Stimulated activated CD8-positive, alpha-beta memory T cell treated with anti-CD3 and anti-CD28 coated beads, Interleukin-15, amount 100 ng/mL, for 48 hours (primary cell): ENCODE measurements around the gene ILK.

ENCODE experiments used
- DNase-seq, 2 donors: peaks; one replicate each; pipeline ENCODE4 v3.0.0-alpha.2; 2020; ENCODE audit warnings: low read depth in 2 of 2

Gene ILK

DNA sequence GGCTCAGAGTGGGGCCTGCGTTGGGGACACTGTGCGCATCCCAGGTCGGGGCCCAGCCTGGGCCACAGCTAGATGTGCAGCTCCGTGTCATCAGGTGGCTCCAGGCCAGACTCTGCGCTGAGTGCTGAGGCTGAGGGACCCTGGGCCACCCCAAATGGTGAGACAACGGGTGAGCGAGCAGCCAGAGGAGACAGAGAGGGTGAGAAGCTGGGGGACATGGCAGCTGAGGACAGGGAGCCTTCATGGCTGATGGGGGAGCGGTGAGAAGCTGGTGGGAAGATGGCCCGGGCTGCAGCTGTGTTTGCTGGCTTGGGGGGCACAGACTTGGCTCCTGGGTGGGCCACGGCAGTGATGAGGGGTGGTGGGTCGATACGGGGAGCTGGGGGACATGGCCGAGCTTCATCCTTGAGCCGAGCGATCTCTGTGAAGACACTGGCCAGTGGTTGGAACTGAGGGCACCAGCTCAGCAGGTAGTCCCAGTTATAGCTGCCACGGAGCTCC, 18.2 kb downstream of the ILK start:
- DNase-seq: no peak

DNA sequence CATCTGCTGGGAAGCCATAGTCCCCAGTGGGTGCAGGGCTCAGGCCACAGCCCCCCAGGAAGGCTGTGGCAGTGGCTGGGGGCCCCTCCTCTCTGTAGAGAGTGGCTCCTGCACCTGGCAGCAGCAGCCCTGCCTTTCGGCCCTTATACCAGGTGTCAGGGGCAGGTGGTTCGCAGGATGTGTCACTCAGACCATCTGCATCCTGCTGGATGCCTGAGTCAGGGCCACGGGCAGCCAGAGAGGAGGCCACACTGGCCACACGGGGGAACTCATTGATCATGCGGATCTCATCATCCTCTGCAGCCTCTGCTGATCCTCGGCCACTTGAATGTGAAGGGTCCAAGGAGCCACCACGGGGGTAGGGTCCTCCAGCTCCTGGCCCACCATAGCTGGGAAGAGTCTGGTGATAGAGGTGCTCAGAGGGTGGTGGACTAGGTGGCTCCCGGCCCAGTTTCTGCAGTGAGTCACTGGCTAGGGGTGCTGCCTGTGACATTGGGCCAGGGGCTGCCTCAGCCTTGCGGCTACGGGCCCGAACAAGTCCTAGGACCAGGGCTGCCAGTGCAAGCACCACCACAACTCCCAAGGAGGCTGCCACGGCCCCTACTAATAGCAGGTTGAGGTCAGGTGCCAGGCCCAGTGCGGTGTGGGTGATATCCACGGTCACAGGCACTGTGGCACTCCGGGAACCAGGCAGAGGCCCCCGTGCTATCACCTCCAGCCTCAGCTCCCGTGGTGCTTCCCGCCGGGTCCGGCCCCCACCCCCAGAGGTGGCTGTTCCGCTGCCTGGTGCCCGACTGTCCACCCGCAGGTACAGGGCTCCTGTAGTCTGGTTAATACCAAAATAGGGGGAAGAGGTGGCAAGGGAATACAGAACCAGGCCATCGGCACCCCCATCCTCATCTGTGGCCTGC, 18.9 kb downstream of the ILK start:
- DNase-seq: no peak

DNA sequence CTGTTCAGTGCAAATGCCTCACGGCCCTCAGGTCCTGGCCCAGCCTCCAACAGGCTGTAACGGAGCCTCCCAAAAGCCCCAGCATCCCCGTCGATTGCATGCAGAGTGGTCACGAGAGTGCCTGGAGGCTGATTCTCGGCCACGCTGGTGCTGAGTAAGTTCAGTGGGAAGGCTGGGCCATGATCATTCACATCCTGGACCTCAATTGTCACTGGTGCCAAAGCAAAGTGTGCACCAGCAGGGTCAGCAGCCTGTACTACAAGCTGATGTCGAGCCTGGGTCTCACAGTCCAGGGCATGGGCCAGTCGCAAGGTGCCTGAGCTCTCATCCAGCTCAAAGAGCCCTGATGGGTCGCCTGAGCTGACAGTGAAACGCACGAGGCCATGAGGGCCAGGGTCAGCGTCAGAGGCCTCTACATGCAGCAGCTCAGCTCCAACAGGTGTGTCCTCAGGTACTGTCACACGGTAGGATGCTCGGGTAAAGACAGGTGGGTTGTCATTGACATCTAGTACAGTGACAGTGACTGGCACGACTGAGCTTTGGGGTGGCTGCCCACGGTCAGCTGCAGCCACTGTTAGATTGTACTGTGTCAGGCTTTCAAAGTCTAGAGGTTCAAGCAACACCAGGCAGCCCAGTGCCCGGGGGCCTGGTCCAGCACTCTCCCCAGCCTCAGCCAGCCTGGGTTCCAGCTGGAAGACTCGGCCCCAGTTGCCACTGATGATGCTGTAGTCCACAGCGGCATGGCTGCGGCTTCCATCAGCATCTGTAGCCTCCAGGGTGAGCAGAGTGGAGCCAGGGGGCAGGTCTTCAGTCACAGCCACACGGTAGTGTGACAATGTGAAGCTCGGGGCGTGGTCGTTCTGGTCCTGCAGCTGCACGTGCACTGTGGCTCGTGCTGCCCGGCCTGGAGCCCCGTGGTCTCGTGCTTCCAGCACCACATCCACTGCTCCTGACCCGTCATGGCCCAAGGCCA, 20.1 kb downstream of the ILK start:
- DNase-seq: no peak

DNA sequence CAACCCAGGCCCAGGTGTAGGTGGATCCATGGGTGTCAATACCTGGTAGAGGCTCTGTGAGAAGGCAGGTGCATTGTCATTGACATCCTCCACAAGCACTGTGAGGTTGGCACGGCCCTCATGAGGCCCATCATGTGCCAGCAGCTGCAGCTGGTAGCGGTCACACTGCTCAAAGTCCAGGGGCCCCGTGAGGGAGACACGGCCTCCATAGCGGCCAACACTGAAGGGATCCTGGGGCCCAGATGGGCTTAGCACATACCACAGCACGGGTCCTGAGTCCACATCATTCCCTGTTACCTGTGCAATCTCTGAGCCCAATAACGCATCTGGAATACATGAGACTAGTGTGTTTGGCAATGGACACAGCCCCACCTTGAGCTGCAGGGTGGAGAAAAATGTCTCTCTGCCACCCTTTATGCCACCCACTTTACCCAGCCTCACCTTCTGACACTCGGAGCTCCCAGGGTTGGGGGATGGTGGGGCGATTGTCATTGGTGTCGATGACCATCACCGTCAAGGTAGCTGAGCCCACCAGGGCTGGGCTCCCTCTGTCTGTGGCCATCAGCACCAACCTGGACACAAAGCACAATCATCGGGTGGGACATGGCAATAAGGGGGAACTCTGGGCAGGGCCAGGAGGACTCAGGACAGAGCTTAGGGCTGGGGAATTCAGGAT, 21.7 kb downstream of the ILK start:
- no peak for DNase-seq

DNA sequence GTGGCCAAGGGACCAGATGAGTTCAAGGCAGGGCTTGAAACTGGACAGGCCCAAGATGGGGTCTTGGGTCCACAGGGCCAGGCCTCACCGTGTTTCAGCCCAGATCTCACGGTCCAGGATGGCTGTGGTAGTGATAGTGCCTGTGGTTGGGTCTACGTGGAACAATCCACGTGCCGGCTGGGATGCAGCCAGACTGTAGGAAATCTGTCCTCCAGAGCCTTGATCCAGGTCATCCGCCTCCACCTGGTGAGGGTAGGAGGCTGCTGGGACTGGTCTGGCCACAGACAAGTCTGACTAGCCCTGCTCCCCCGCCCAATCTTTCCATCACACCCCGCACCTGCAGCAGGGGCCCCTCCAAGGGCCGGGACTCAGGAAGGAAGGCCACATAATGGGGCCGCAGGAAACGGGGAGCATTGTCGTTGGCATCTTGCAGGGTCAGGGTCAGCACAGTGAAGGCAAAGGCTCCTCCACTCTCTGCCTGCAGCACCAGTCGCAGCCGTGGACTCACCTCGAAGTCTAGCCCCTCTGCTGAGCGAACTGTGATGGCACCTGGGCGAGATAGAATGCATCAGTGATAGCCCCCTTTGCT, 22.4 kb downstream of the ILK start:
- no peak for DNase-seq

DNA sequence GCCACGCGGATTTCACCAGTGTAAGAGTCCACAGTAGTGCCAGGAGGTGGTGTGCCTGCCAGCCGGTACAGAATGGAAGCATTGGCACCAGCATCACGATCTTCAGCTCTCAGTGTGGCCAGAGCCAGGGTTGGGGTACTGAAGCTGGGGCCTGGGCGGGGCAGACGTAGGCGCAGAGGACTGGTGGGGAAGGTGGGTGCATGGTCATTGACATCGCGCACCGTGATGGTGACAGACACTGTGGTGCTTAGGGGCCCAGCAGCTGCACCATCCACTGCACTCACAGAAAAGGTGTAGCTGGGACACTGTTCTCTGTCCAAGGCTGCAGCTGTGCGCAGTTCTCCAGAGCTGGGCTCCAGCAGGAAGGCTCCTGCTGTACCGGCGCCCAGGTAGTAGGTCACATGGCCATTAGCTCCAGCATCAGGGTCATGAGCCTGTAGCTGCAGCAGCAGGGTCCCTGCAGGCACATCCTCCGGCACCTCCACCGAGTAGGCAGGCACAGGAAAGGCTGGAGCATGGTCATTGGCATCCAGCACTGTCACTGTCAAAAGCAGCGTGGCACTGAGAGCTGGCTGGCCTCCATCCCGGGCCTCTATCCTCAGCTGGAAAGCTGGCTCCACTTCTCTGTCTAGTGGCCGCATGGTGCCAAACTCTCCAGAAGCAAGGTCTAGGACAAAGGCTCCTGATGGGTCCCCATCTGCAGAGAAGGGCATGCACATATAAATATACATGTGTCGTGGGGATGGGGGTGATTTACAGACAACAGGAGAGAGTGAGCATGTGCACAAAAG, 23.6 kb downstream of the ILK start:
- DNase-seq: no peak

DNA sequence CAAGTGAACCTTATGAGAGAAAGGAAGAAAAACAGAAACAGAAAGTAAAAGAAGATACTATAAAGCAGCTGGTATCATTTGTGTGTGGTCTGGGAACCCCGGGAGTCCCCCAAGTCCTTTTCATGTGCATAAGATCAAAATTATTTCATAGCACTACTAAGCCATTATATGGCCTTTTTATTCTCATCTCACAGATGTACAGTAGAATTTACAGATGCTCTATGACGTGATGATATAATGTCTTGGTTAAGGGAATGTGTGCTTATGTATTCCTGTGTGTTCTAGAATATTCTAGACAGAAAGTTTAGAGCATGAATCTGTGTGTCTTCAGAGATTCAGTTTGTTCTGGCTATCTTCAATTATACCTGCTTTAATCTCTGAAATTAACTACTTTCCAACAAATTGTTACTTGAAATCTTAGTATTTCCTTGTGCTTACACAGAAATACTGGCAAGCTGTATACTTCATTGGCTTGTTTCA, 24.2 kb downstream of the ILK start:
- DNase-seq: no peak

DNA sequence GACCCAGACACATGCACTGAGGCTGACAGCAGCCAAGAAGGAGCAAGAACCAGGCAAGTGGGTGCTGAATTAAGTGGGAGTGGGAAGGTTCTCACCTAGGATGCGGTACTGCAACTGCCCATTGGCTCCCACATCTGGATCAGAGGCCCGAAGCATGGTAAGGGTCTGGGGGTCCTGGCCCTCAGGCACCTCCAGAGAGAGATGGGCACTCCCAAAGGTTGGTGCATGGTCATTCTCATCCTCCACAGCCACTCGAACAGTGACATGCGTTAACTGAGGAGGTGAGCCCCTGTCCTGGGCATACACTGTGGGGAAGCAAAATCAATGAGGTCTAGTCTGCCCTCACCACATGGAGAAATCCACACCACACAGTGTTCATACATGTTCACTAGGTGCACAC, 25.0 kb downstream of the ILK start:
- no peak for DNase-seq

DNA sequence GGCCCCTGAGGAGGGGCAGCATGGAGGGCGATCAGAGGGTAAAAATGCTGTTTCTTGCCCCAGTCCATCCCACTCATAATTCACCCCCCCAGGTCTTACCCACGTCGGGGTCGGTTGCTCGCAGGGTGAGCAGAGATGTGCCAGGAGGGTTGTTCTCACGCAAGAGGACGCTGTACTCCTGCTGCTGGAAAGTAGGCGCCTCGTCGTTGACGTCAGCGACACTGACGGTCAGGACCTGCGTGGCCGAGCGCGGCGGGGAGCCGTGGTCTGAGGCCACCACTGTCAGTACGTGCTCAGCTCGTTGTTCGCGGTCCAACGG, 26.0 kb downstream of the ILK start:
- no peak for DNase-seq

DNA sequence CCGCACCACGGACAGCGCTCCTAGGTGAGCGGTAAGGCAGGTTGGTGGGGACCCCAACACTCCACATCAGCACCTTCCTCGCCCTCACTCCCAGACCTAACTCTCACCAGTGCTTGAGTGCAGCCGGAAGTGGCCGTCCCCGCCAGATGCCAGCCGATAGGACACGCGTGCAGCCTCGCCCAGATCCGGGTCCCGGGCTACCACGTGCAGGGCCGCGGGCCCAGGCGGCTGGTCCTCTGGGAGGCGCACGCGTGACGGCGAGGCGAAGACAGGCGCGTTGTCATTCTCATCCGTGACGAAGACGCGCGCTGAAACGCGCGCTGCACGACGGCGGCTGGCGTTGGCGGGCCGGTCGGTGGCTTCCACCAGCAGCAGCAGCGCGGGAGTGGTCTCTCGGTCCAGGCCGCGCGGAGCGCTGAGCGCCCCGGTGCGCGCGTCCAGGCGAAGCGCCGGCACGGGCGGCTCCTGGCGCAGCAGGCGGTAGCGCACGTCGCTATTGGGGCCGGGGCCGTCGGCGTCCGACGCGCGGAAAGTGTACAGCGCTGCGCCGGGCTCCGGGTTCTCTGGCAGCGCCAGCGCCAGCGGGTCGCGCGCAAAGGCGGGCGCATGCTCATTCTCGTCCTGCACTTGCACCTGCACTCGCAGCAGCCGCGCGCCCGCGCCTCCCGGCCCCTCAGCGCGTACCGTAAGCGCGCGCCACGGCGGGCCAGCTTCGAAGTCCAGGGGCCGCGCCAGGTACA, 26.5 kb downstream of the ILK start:
- DNase-seq: no peak

DNA sequence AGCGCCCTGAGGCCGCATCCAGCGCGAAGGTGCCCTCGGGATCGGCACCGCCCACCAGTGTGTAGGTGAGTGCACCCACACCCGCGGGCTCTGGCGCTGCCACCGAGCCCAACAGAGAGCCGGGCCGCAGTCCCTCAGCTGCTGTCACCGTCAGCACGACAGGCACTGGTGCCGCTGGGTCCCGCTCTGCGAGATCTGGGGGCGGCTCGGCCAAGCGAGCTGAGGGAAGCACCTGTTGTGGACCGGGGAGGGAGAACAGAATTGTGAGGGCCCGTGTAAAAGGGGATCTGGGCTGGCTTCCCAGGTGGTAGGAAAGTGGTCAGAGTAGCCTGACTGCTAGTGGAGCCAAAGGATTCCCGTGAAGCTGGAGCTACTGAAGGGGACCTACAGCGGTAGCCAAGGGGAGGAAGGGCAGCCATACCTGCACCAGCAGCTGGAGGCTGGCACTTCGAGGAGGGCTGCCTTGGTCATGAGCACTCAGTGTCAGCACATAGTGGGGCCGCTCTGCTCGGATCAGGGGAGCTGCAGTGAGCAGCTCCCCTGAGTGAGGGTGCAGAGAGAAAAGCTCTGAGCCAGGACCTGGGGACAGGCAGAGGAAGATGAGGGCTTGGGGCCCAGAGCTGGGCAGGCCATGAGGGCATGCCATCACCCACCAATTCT, 27.2 kb downstream of the ILK start:
- no peak for DNase-seq

DNA sequence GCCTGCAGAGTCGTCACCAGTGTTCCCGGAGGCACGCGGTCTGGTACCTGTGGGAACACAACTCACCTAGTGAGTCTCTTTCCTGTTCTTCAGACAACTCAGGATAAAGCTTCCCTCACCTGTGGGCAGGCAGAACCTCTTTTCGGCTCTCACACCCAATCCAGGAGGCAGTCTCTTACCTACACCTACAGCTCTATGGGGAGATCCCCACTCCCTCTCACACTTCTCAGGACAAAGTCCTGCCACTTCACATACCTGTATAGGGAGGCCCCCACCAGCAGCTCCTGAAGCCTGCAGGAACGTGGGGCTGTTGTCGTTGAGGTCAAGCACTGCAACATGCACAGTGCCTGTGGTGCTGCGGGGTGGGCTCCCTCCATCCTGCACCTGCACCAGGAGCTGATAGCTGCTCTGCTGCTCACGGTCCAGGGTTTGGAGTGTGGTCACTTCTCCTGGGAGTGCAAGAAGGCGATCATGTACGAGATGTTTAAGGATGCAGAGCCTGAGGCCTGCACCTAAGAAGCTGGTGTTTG, 27.9 kb downstream of the ILK start:
- no peak for DNase-seq

DNA sequence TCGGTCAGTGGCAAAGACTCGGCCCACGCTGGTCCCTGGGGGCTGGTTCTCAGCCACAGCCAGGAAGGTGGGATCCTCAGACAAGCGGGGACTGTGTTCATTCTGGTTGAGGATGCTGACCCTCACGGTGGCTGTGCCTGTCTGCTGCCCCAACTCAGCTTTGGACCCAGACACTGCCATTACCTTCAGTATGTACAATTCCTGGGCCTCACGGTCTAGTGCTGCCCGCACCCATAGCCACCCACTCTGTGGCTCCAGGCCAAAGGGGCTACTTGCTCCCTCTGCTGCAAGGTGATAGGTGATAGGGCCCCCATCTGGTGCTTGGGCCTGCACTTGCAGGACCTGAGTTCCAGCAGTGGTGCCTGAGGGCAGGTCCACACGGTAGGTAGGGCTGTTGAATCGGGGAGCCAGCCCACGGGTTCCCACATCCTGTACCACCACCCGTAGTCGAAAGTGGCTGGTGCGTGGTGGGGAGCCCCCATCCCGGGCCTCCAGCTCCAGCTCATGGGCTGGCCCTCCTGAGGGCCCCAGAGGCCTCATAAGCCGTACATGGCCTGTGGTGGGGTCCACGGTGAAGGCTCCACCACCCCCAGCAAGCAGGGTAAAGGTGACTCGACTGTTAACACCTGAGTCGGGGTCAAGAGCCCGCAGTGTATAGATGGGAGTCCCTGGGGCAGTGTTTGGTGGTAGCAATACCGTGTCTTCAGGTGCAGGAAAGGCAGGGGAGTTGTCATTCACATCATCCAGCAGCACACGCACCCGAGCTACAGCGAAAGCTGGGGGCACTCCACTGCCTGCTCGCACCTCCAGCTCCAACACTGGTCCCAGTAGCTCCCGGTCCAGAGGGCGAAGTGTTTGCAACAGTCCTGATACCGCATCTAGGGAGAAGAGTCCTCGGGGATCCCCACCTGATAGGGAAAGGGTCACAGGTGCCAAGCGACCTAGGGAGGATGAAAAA, 28.8 kb downstream of the ILK start:
- no peak for DNase-seq

DNA sequence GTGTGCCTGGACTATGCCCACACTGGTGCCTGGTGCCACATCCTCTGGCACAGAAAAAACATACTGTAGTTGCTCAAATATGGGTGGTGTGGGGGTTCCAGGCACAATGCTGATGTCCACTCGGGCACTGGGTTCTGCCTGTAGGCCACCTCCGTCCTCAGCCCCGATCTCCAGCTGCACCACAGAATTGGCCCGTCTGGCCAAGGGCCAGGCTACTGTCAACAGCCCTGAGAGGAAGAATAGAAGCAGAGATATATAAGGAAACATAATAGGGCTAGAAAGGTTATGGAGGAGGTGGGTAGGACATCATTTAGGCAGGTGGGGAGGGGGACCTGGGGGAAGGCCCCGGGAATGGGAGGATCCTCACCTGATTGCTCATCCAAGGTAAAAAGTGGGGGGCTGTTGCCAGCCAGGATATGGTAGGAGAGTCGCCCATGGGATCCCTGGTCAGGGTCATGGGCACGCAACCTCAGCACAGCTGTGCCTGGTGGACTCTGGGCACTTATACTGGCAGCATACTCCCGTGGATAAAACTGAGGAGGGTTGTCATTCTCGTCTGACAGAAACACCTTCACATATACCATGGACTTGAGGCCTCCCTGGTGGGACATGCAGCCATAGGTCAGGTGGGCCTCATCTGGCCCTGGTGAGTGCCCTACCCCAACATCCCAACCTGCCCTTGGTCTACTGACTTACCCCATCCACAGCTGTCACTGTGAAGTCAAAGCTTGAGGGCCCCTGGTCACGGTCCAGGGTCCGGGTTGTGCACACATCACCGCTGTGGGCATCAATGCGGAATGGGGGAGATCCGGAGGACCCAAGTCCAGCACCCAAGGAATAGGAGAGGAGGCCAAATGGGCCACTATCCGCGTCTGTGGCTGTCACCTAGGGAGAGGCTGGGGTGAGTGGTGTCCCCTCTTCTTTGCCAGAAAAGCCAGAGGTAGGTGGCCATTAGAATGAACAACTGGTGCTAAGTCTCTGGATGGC, 30.1 kb downstream of the ILK start:
- DNase-seq: no peak

DNA sequence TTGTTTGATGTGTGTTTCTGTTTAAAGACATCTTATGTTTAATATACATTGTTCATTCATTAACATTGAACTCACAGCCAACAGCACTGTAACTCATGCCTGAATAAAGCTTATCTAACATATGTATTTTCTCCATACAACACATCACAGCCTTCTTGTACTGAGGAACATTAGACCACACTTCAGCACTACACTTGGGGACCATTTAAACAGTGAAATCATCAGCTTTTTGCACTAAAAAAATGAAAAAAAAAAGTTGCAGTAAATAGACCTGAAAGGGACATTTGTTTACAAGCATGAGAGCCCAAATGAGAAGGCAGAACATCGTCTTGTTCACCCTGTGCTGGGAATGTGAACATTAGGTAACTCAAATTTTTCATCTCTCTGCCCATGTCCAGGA, 31.0 kb downstream of the ILK start:
- DNase-seq: no peak

DNA sequence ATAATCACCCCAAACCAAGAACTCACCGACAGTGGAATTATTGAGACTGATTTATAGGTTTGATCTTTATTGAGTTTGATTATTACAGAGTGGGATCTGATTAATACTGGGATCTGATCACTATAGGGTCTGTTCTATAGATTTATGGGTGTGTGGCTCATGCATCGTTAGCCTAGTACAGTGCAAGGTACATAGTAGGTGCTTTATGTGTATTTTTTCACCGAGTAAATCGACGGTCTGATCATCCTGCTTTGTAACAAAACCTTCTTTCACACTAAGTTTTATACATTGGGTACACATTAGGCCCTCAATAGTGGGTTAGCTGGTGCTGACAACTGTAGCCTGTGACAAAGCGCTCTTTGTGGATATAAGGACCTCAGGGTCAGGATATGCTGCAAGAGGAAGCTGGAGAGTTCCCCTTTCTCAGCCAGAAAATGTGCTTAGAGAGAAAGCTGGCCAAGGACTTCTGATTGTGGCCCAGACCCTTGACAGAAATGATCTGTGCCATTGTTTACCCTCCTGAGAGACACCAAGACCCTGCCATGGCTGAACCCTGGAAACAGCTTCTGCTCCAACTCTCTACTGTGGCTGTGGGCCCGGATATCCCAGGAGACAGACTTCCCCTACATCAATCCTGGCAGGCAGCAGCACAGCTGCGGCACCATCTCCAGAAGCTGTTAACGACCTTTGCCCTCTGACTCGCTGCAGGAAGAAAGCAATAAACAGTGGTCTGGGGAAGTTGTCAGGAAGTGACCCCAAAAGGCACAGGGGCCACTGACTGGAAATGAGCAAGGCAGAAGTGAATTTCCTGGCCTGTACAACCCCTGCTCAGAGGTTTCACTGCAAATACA, 31.7 kb downstream of the ILK start:
- no peak for DNase-seq
